H1 (cell line): Measurements from ENCODE around the gene TXNRD3. TPM values are rescaled to one million over a fixed set of nuclear protein-coding genes. Genes with fewer than 3 reads are reported as not detected.

Source experiments
- CTCF ChIA-PET: fragments of 300-600 bp; sonication (Branson Sonifier 250); formaldehyde crosslinking; loops from one replicate; lab custom pipeline; 2021; ENCODE audit not compliant: partially characterized antibody; lab: Charles Lee
- POLR2A ChIA-PET: fragments of 300-600 bp; sonication (Branson Sonifier 250); formaldehyde crosslinking; loops from one replicate; lab custom pipeline; 2021; ENCODE audit warnings: inconsistent platforms; ENCODE audit not compliant: partially characterized antibody; lab: Charles Lee
- DNase-seq, 2 experiments: peaks; one replicate each; pipeline versions ENCODE4 v3.0.0 to v3.0.0-alpha.2; 2010 to 2022; ENCODE audit warnings: low spot score in 2 of 2, low read depth in 1 of 2, mixed read lengths in 1 of 2
- FAIRE-seq: peaks from 2 replicates; lab custom pipeline; 2011; peaks lifted over from hg19 to GRCh38; lab: Jason Lieb, UNC
- H2AFZ ChIP-seq: 2 replicates; pipeline ENCODE4 v1.8.1; 2012; ENCODE audit warnings: low read length, inconsistent platforms
- H2AK5ac ChIP-seq: 2 replicates; pipeline ENCODE4 v1.6.1; 2013; ENCODE audit warnings: low read depth, low read length
- H2BK120ac ChIP-seq: replicated peaks from 2 replicates; pipeline ENCODE3; 2013; ENCODE audit warnings: low read depth, low read length, inconsistent platforms
- H2BK12ac ChIP-seq: 2 replicates; pipeline ENCODE4 v1.6.1; 2013; ENCODE audit warnings: low read depth, low read length
- H2BK15ac ChIP-seq: 2 replicates; pipeline ENCODE4 v1.6.1; 2013; ENCODE audit warnings: low read length
- H2BK20ac ChIP-seq: 2 replicates; pipeline ENCODE4 v1.6.1; 2013; ENCODE audit warnings: low read length
- H2BK5ac ChIP-seq: 2 replicates; pipeline ENCODE4 v1.6.1; 2013; ENCODE audit warnings: low read depth, low read length
- H3K14ac ChIP-seq: 2 replicates; pipeline ENCODE4 v1.6.1; 2013; ENCODE audit warnings: inconsistent platforms; ENCODE audit not compliant: insufficient read length
- H3K18ac ChIP-seq: 2 replicates; pipeline ENCODE4 v1.6.1; 2013; ENCODE audit warnings: low read length; ENCODE audit errors: extremely low read depth
- H3K23ac ChIP-seq: 2 replicates; pipeline ENCODE4 v1.6.1; 2013; ENCODE audit warnings: inconsistent platforms; ENCODE audit not compliant: insufficient read length
- H3K23me2 ChIP-seq: 2 replicates; pipeline ENCODE4 v1.6.1; 2013; ENCODE audit warnings: low read depth, low read length
- H3K27ac ChIP-seq: 2 replicates; pipeline ENCODE4 v1.6.1; 2011; ENCODE audit warnings: low read depth, low read length, inconsistent platforms
- H3K27me3 ChIP-seq, 4 experiments: replicated peaks in 1 of 4; 1 replicate in 1 of 4; 2 replicates in 3 of 4; pipeline versions ENCODE4 v1.6.1 to v1.8.1; 2011 to 2013; ENCODE audit warnings: low read length in 3 of 4, mild to moderate bottlenecking in 3 of 4, inconsistent platforms in 2 of 4, mixed read lengths in 2 of 4, moderate library complexity in 1 of 4; ENCODE audit not compliant: control insufficient read depth in 3 of 4, insufficient read depth in 3 of 4; ENCODE audit errors: extremely low read depth in 1 of 4
- H3K36me3 ChIP-seq, 4 experiments: 2 replicates each; pipeline versions ENCODE4 v1.6.1 to v1.8.1; 2011 to 2013; ENCODE audit warnings: mild to moderate bottlenecking in 4 of 4, low read length in 3 of 4, moderate library complexity in 2 of 4, control low read depth in 1 of 4, inconsistent platforms in 1 of 4; ENCODE audit not compliant: insufficient read depth in 4 of 4, control insufficient read depth in 2 of 4
- H3K4ac ChIP-seq: replicated peaks from 2 replicates; pipeline ENCODE3; 2013; ENCODE audit warnings: low read length, low read depth, mixed read lengths, inconsistent platforms; ENCODE audit not compliant: insufficient read length
- H3K4me1 ChIP-seq, 4 experiments: replicated peaks in 1 of 4; 1 replicate in 1 of 4; 2 replicates in 3 of 4; pipeline versions ENCODE4 v1.6.1 to v1.8.1; 2011 to 2013; ENCODE audit warnings: low read length in 3 of 4, inconsistent platforms in 2 of 4, mixed read lengths in 1 of 4; ENCODE audit not compliant: insufficient read depth in 4 of 4, control insufficient read depth in 3 of 4
- H3K4me2 ChIP-seq, 2 experiments: 2 replicates each; pipeline versions ENCODE4 v1.6.1 to v1.8.1; 2011 to 2013; ENCODE audit warnings: low read depth in 2 of 2, low read length in 2 of 2, control low read depth in 1 of 2, inconsistent platforms in 1 of 2, mild to moderate bottlenecking in 1 of 2; ENCODE audit not compliant: insufficient read depth in 1 of 2
- H3K4me3 ChIP-seq, 4 experiments: fragments of 200-600, 300-600 bp in 1 of 4; sonication (generic), shearing (Covaris generic), sonication (Bioruptor Twin) in 1 of 4; 2 replicates each; pipeline versions ENCODE4 v1.5.1 to v1.8.1; 2011 to 2016; ENCODE audit warnings: low read length in 4 of 4, low read depth in 3 of 4, control low read depth in 2 of 4, inconsistent platforms in 2 of 4, mild to moderate bottlenecking in 2 of 4, mixed read lengths in 1 of 4, moderate library complexity in 1 of 4; ENCODE audit not compliant: insufficient read depth in 2 of 4; ENCODE audit errors: extremely low read depth in 1 of 4
- H3K56ac ChIP-seq: replicated peaks from 2 replicates; pipeline ENCODE3; 2013; ENCODE audit warnings: low read depth, mild to moderate bottlenecking, mixed read lengths, low read length, inconsistent platforms; ENCODE audit not compliant: insufficient read length
- H3K79me1 ChIP-seq: 2 replicates; pipeline ENCODE4 v1.6.1; 2013; ENCODE audit warnings: low read depth, low read length, control low read depth
- H3K79me2 ChIP-seq, 2 experiments: 2 replicates each; pipeline versions ENCODE4 v1.6.1 to v1.8.1; 2012 to 2013; ENCODE audit warnings: low read length in 2 of 2, mild to moderate bottlenecking in 2 of 2, inconsistent platforms in 1 of 2; ENCODE audit not compliant: insufficient read depth in 2 of 2, control insufficient read depth in 1 of 2
- H3K9ac ChIP-seq, 4 experiments: replicated peaks in 1 of 4; 1 replicate in 1 of 4; 2 replicates in 3 of 4; pipeline versions ENCODE4 v1.6.1 to v1.8.1; 2011 to 2013; ENCODE audit warnings: low read depth in 3 of 4, low read length in 3 of 4, control low read depth in 2 of 4, mild to moderate bottlenecking in 2 of 4, moderate library complexity in 2 of 4, inconsistent platforms in 1 of 4; ENCODE audit errors: extremely low read depth in 1 of 4
- H3K9me3 ChIP-seq, 2 experiments: 2 replicates each; pipeline versions ENCODE4 v1.6.1 to v1.8.1; 2012 to 2013; ENCODE audit warnings: mild to moderate bottlenecking in 2 of 2, moderate library complexity in 2 of 2, control low read depth in 1 of 2, inconsistent platforms in 1 of 2, low read depth in 1 of 2, low read length in 1 of 2, mixed read lengths in 1 of 2; ENCODE audit not compliant: insufficient read depth in 2 of 2
- H4K20me1 ChIP-seq, 2 experiments: replicated peaks in 1 of 2; 2 replicates each; pipeline versions ENCODE3 to v1.8.1; 2011 to 2013; ENCODE audit warnings: inconsistent platforms in 2 of 2, low read length in 2 of 2, mild to moderate bottlenecking in 1 of 2; ENCODE audit not compliant: insufficient read depth in 2 of 2, control insufficient read depth in 1 of 2
- H4K5ac ChIP-seq: 2 replicates; pipeline ENCODE4 v1.6.1; 2013; ENCODE audit warnings: low read length, low read depth, mixed read lengths, inconsistent platforms; ENCODE audit not compliant: insufficient read length
- H4K8ac ChIP-seq: 2 replicates; pipeline ENCODE4 v1.8.0; 2013; ENCODE audit warnings: mild to moderate bottlenecking, moderate library complexity, low read length, inconsistent platforms; ENCODE audit not compliant: insufficient read depth; ENCODE audit errors: extremely low read depth
- H4K91ac ChIP-seq: replicated peaks from 2 replicates; pipeline ENCODE3; 2013; ENCODE audit warnings: low read length, mixed read lengths, inconsistent platforms; ENCODE audit not compliant: insufficient read length
- CBX5 ChIP-seq: fragments of 300-800, 300-1000 bp; sonication (generic); IDR thresholded peaks from 2 replicates; pipeline ENCODE4 v1.7.1; 2016; ENCODE audit warnings: antibody characterized with exemption, low read length, low read depth
- EGR1 ChIP-seq: IDR thresholded peaks from 2 replicates; pipeline ENCODE4 v1.6.1; 2011; ENCODE audit warnings: low read depth, low read length, borderline replicate concordance
- EZH2 ChIP-seq: fragments of 200-600 bp; sonication (generic); IDR thresholded peaks from 2 replicates; pipeline ENCODE4 v1.7.1; 2012; ENCODE audit warnings: low read depth, mild to moderate bottlenecking, moderate library complexity, low read length, inconsistent platforms; ENCODE audit not compliant: severe bottlenecking
- FOSL1 ChIP-seq: IDR thresholded peaks from 2 replicates; pipeline ENCODE4 v1.6.1; 2011; ENCODE audit warnings: mild to moderate bottlenecking, low read depth, low read length, moderate library complexity; ENCODE audit not compliant: insufficient read depth
- GTF2F1 ChIP-seq: IDR thresholded peaks from 2 replicates; pipeline ENCODE4 v1.6.1; 2012; ENCODE audit warnings: low read depth, low read length, improper control_type of control experiment, borderline replicate concordance
- KDM5A ChIP-seq: fragments of 200-600 bp; IDR thresholded peaks from 2 replicates; pipeline ENCODE4 v1.7.1; 2012; ENCODE audit warnings: mild to moderate bottlenecking, low read length, inconsistent platforms, mixed read lengths
- NANOG ChIP-seq: IDR thresholded peaks from 2 replicates; pipeline ENCODE4 v1.6.1; 2011; ENCODE audit warnings: low read length, low read depth, mild to moderate bottlenecking, inconsistent platforms; ENCODE audit not compliant: insufficient read depth, poor library complexity, severe bottlenecking
- NRF1 ChIP-seq: IDR thresholded peaks from 2 replicates; pipeline ENCODE4 v1.6.1; 2011; ENCODE audit warnings: mild to moderate bottlenecking, low read depth, low read length, improper control_type of control experiment
- SP1 ChIP-seq: IDR thresholded peaks from 2 replicates; pipeline ENCODE4 v1.6.1; 2011; ENCODE audit warnings: low read depth, low read length
- ZNF274 ChIP-seq: IDR thresholded peaks from 2 replicates; pipeline ENCODE4 v1.7.0; 2012; ENCODE audit warnings: low read length, borderline replicate concordance; ENCODE audit errors: extremely low read depth
- WGBS, 2 experiments: shearing (Covaris generic) in 1 of 2; methylation state at CpG; one replicate each; pipeline versions ENCODE4 v1.1.6 to v1.1.7; 2013 to 2015; ENCODE audit warnings: low lambda C conversion rate in 2 of 2, mixed read lengths in 2 of 2, inconsistent platforms in 1 of 2, low coverage in 1 of 2, missing lambda C conversion rate in 1 of 2; ENCODE audit not compliant: insufficient replicate concordance in 2 of 2, insufficient coverage in 1 of 2, insufficient read length in 1 of 2; ENCODE audit errors: extremely low coverage in 1 of 2, missing lambda C conversion rate in 1 of 2; 5-methylcytosine and 5-hydroxymethylcytosine counted together
- polyA plus RNA-seq, 7 experiments: library from polyadenylated mRNA; depleted of rRNA in 3 of 7; stranded (reverse) in 5 of 7; unstranded in 2 of 7; fragments of >200 nt in 5 of 7; fragments of 200-250 nt in 2 of 7; gene quantifications; 1 replicate in 5 of 7; 2 replicates in 1 of 7; 4 replicates in 1 of 7; pipeline versions ENCODE4 v1.2.1 to v1.2.3, GENCODE V29; 2011 to 2013; ENCODE audit warnings: missing spikeins in 2 of 7, mixed read lengths in 2 of 7
- total RNA-seq: library from RNA; stranded (reverse); fragmentation: NEBNext Ultra II Directional; extraction: Animal tissue kit (Norgen Biotek cat#: 25700); gene quantifications from 2 replicates; pipeline ENCODE4 v1.2.1, GENCODE V29; 2021
- TF ChIP-seq, protein P1 (sequence below): IDR thresholded peaks from 2 replicates; pipeline ENCODE4 v1.6.1; 2012; ENCODE audit warnings: low read length, inconsistent platforms

TXNRD3 gene
- total and polyA plus RNA-seq, 2 of the 8 experiments (the other 6 are each of a cell fraction or from before 2014, with no cell fraction given): 3.4 to 4.3 TPM

DNA sequence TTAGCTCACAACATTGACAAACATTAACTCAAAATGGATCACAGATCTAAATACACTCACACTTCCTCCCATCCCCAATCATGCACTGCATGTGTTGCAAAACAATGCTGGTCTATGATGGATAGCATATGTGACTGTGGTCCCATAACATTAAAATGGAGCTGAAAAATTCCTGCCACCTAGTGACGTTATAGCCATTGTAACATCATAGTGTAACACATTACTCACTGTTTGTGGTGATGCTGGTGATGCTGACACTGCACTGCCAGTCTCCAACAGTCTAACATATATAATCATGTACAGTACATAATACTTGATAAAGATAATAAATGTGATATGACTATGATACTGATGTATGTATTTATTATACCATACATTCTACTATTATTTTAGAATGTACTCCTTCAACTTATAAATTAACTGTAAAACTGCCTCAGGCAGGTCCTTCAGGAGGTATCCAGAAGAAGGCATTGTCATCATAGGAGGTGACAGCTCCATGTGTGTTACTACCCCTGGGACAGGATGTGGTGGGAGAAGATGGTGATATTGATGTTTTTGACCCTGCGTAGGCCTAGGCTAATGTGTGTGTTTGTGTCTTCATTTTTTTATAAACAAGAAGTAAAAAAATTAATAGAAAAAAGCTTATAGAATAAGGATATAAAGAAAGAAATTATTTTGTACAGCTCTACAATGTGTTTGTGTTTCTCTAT is 41.3 kb downstream of the TXNRD3 start:
- Histone ChIP-seq H3K27ac (no peak overlapping the region), H3K4ac (no peak overlapping the region), H3K4me2 (no peak overlapping the region), H2BK5ac (no peak overlapping the region), H3K4me3 (no peak overlapping the region), H4K20me1 (no peaks in the 10 kb centered on the region), H2AFZ (no peak overlapping the region), H3K23me2 (0 out of 2 replicates have a peak, but pooled peaks cover 2% of the 10 kb centered on the region), H3K23ac (no peak overlapping the region), H3K27me3 (no peaks in the 10 kb centered on the region), H4K8ac (no peak overlapping the region), H2AK5ac (no peak overlapping the region), H4K91ac (no peak overlapping the region), H2BK20ac (no peak overlapping the region), H3K9ac (no peak overlapping the region), H3K9me3 (no peaks in the 10 kb centered on the region), H2BK12ac (no peak overlapping the region), H2BK120ac (no peak overlapping the region), H3K14ac (no peak overlapping the region), H3K4me1 (no peaks in the 10 kb centered on the region), H2BK15ac (no peak overlapping the region), H3K18ac (no peak overlapping the region), H3K79me1 (no peaks in the 10 kb centered on the region), H4K5ac (no peak overlapping the region), H3K79me2 (no peaks in the 10 kb centered on the region), H3K56ac (no peak overlapping the region), H3K36me3 (no peaks in the 10 kb centered on the region)
- DNase-seq (no peak), FAIRE-seq (no peak)
- ChIA-PET CTCF (interaction anchor here (0.6 to 1.7 kb wide), 8 partner anchors 8 to 788 kb away, joined by 3 to 4 read pairs (median 3); no protein-coding TSS in a partner anchor), POLR2A (no interaction called here)
- 93% methylated on average over 2 of the region's 2 CpGs; no CpG with 5 or more reads in 1 of the 2 experiments for WGBS, 2 experiments
- TF ChIP-seq SP1 (no peak), EGR1 (no peak), ZNF274 (no peak), CBX5 (no peak), EZH2 (no peak), GTF2F1 (no peak), NANOG (no peak), FOSL1 (no peak), NRF1 (no peak), KDM5A (no peak)
- TF ChIP-seq, protein P1, sequence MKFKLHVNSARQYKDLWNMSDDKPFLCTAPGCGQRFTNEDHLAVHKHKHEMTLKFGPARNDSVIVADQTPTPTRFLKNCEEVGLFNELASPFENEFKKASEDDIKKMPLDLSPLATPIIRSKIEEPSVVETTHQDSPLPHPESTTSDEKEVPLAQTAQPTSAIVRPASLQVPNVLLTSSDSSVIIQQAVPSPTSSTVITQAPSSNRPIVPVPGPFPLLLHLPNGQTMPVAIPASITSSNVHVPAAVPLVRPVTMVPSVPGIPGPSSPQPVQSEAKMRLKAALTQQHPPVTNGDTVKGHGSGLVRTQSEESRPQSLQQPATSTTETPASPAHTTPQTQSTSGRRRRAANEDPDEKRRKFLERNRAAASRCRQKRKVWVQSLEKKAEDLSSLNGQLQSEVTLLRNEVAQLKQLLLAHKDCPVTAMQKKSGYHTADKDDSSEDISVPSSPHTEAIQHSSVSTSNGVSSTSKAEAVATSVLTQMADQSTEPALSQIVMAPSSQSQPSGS: no peak
